ENCODE measurements around the gene TMEM242. TPM values are rescaled to one million over a fixed set of nuclear protein-coding genes. Genes with fewer than 3 reads are reported as not detected.

The TMEM242 gene
- total and polyA plus RNA-seq, 2 of the 13 experiments (the other 11 are each of a cell fraction or from before 2014, with no cell fraction given): 5.6 to 11.1 TPM

DNA sequence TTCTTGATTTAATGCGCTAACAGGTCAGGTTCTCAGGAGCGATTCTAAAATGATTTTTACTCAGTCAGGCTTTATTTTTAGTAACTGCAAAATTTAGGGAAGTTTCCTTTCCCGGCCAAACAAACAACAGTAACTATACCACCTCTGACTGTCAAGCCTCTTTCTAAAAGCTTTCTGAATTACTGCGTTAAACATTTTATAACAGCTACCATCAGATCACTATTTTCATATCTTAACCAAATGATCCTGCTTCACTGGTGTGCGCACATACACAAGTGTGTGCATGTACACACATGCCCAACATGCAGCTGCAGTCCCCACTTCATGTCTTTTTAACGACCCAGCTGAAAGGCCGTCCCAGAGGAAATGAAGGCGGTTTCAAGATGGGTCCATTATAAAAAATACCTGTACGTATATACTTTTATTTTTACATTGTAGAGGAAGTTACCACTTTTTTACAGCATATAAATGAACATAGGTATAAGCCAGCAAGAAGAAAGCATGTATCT is 25.0 kb downstream of the TMEM242 start:
- Histone ChIP-seq H3K27ac (ENCODE audit: extremely low read length, insufficient read depth, low read length) (no peak overlapping the region), H3K79me2 (ENCODE audit: insufficient read depth, low read length) (no peaks in the 10 kb centered on the region), H3K9me3 (ENCODE audit: low read length) (no peaks in the 10 kb centered on the region), H3K4me3 (replicated peaks in 1 of 3; ENCODE audit: insufficient read depth in 1 of 3, low read depth in 2 of 3, low read length in 3 of 3) (no peak overlapping the region), H2AFZ (ENCODE audit: low read length) (no peak overlapping the region), H3K27me3 (ENCODE audit: control insufficient read depth in 1 of 2, insufficient read depth in 2 of 2, low read length in 2 of 2) (no peaks in the 10 kb centered on the region), H3K4me1 (ENCODE audit: insufficient read depth, low read length) (peaks cover 7% of the 10 kb centered on the region), H3K36me3 (replicated peaks in 1 of 2; ENCODE audit: control insufficient read depth in 1 of 2, insufficient read depth in 2 of 2, low read length in 2 of 2) (peaks cover 3 to 11% of the 10 kb centered on the region in 2 experiments; a peak in 4 of 5 replicates), H3K4me2 (ENCODE audit: low read depth, low read length) (no peak overlapping the region), H3K9ac (ENCODE audit: insufficient read depth, low read depth, low read length) (no peak overlapping the region), H4K20me1 (ENCODE audit: insufficient read depth, low read length) (no peaks in the 10 kb centered on the region)
- CTCF ChIA-PET (ENCODE audit: low intra/inter-chr PET ratio, low total read pairs): no interaction called here
- POLR2A ChIA-PET: no interaction called here
- in situ Hi-C loops (cut with HindIII; ENCODE audit: extremely low pct_ligation_motif_present, low pct_unique_long_range_greater_than_20kb) (no loop called here), intact Hi-C loops (cut with micrococcal nuclease; ENCODE audit: unreplicated experiment) (no loop called here)
- BruUV-seq (replicated peaks): no TSS peak
- no peak for FAIRE-seq
- WGBS (ENCODE audit: low lambda C conversion rate): 98% methylated on average over 9 of the region's 9 CpGs
- no peak for DNase-seq (ENCODE audit: low spot score)
- no peak for TF ChIP-seq REL (CRISPR knock-in tag; conservative IDR thresholded peaks at IDR 0.05)
- no peak for ATAC-seq

DNA sequence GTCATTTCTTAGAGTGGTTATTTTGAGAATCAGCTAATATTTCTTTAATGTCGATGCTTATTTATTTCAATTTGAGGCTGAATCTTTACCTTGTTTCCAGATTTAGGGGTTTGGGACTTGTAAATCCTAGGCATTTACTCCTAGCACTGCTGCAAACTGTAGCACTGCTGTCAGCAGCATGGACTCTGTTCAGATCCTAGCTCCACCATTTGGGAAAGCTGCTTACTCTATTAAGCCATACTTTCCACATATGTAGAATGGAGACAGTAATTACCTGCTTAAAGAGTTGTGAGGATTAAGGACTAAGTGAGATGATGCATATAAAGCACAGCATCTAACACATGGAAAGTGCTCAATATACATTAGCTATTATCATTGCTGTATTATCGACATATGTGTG is 28.7 kb downstream of the TMEM242 start:
- 97% methylated on average over 2 of the region's 2 CpGs for WGBS (ENCODE audit: low lambda C conversion rate)
- no peak for DNase-seq (ENCODE audit: low spot score)
- TF ChIP-seq ZNF33B (CRISPR knock-in tag; IDR thresholded peaks at IDR 0.05) (no peak), PAF1 (CRISPR knock-in tag; IDR thresholded peaks at IDR 0.05) (no peak), ZNF678 (CRISPR knock-in tag; IDR thresholded peaks at IDR 0.05) (no peak), HNRNPK (IDR thresholded peaks at IDR 0.05; ENCODE audit: low read depth, low read length, poor library complexity, severe bottlenecking) (no peak), NCOA2 (CRISPR knock-in tag; IDR thresholded peaks at IDR 0.05) (no peak), ZNF329 (CRISPR knock-in tag; IDR thresholded peaks at IDR 0.05; ENCODE audit: low read depth) (no peak), POGZ (CRISPR knock-in tag; IDR thresholded peaks at IDR 0.05) (no peak)
- TF ChIP-seq, protein P1, sequence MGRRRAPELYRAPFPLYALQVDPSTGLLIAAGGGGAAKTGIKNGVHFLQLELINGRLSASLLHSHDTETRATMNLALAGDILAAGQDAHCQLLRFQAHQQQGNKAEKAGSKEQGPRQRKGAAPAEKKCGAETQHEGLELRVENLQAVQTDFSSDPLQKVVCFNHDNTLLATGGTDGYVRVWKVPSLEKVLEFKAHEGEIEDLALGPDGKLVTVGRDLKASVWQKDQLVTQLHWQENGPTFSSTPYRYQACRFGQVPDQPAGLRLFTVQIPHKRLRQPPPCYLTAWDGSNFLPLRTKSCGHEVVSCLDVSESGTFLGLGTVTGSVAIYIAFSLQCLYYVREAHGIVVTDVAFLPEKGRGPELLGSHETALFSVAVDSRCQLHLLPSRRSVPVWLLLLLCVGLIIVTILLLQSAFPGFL (CRISPR knock-in tag; IDR thresholded peaks at IDR 0.05): no peak
- TF ChIP-seq, protein P2, sequence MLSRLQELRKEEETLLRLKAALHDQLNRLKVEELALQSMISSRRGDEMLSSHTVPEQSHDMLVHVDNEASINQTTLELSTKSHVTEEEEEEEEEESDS (CRISPR knock-in tag; IDR thresholded peaks at IDR 0.05; ENCODE audit: borderline replicate concordance): no peak
- in situ Hi-C loops (cut with HindIII; ENCODE audit: extremely low pct_ligation_motif_present, low pct_unique_long_range_greater_than_20kb) (no loop called here), intact Hi-C loops (cut with micrococcal nuclease; ENCODE audit: unreplicated experiment) (no loop called here)
- Histone ChIP-seq H3K9me3 (ENCODE audit: low read length) (no peaks in the 10 kb centered on the region), H3K9ac (ENCODE audit: insufficient read depth, low read depth, low read length) (no peak overlapping the region), H3K4me3 (replicated peaks in 1 of 3; ENCODE audit: insufficient read depth in 1 of 3, low read depth in 2 of 3, low read length in 3 of 3) (no peak overlapping the region), H3K79me2 (ENCODE audit: insufficient read depth, low read length) (no peaks in the 10 kb centered on the region), H3K4me2 (ENCODE audit: low read depth, low read length) (no peak overlapping the region), H3K27me3 (ENCODE audit: control insufficient read depth in 1 of 2, insufficient read depth in 2 of 2, low read length in 2 of 2) (no peaks in the 10 kb centered on the region), H3K27ac (ENCODE audit: extremely low read length, insufficient read depth, low read length) (no peak overlapping the region), H2AFZ (ENCODE audit: low read length) (no peak overlapping the region), H3K4me1 (ENCODE audit: insufficient read depth, low read length) (no peaks in the 10 kb centered on the region), H4K20me1 (ENCODE audit: insufficient read depth, low read length) (no peaks in the 10 kb centered on the region), H3K36me3 (replicated peaks in 1 of 2; ENCODE audit: control insufficient read depth in 1 of 2, insufficient read depth in 2 of 2, low read length in 2 of 2) (peaks cover 16 to 36% of the 10 kb centered on the region in 2 experiments)
- FAIRE-seq: no peak
- ChIA-PET CTCF (ENCODE audit: low intra/inter-chr PET ratio, low total read pairs) (no interaction called here), POLR2A (no interaction called here)
- no TSS peak for BruUV-seq (replicated peaks)
- no peak for ATAC-seq
